ENCODE data around the gene DOCK7. TPM values are rescaled to one million over a fixed set of nuclear protein-coding genes. Genes with fewer than 3 reads are reported as not detected.

DOCK7 gene
- total RNA-seq, 1 experiment from 2014 or later, result 70.1 TPM

- Histone ChIP-seq H3F3A (ENCODE audit: low read length, unreplicated experiment) (no peaks in the 10 kb centered on the region), H3K27me3 (ENCODE audit: low read length) (no peaks in the 10 kb centered on the region), H3K9me3 (ENCODE audit: low read length) (no peaks in the 10 kb centered on the region), H4K20me1 (ENCODE audit: low read length) (peaks cover 17% of the 10 kb centered on the region), H3K36me3 (ENCODE audit: low read depth, low read length) (no peaks in the 10 kb centered on the region), H3K9me2 (replicated peaks; ENCODE audit: low read length) (no peaks in the 10 kb centered on the region), H3K27ac (ENCODE audit: low read length) (no peak overlapping the region), H3K79me2 (ENCODE audit: low read length) (peaks cover 34% of the 10 kb centered on the region), H3K4me2 (ENCODE audit: low read length) (no peak overlapping the region), H2AFZ (ENCODE audit: low read length) (no peak overlapping the region), H3K4me3 (ENCODE audit: low read length) (no peak overlapping the region), H3K4me1 (ENCODE audit: insufficient read depth, low read length) (peaks cover 10% of the 10 kb centered on the region), H3K9ac (ENCODE audit: low read length) (no peak overlapping the region)
- ChIA-PET POLR2A (ENCODE audit: unreplicated experiment) (no interaction called here), CTCF (no interaction called here)
- ATAC-seq (no peak), DNase-seq (no peak)
- BruUV-seq (replicated peaks), result no TSS peak
- intact Hi-C loops (cut with micrococcal nuclease), result loop anchor here (1.0 to 5.0 kb wide), 3 partner anchors 63 to 313 kb away; no protein-coding TSS in a partner anchor
- TF ChIP-seq EZH2 (IDR thresholded peaks at IDR 0.05; ENCODE audit: low read length, unreplicated experiment), result no peak
- no peak for TF ChIP-seq EZH2phosphoT487 (IDR thresholded peaks at IDR 0.05; ENCODE audit: borderline replicate concordance, low read length)
- TF ChIP-seq CTCF (conservative IDR thresholded peaks at IDR 0.05; ENCODE audit: low read depth, low read length), result 0 out of 2 replicates have a peak, but pooled peaks have one; percentile 4
Observed at GRCh38 chr1:62434618-62435001, 253.6 kb downstream of the DOCK7 start.

GRCh38 chr1:62433861-62434617 is 254.1 kb downstream of the DOCK7 start:
- ATAC-seq (no peak), DNase-seq (peak; percentile 38)
- Histone ChIP-seq H3K27ac (ENCODE audit: low read length) (no peak overlapping the region), H3K4me2 (ENCODE audit: low read length) (no peak overlapping the region), H3K9ac (ENCODE audit: low read length) (no peak overlapping the region), H3K9me3 (ENCODE audit: low read length) (no peaks in the 10 kb centered on the region), H3F3A (ENCODE audit: low read length, unreplicated experiment) (no peaks in the 10 kb centered on the region), H4K20me1 (ENCODE audit: low read length) (peaks cover 13% of the 10 kb centered on the region), H3K4me3 (ENCODE audit: low read length) (no peak overlapping the region), H3K9me2 (replicated peaks; ENCODE audit: low read length) (no peaks in the 10 kb centered on the region), H3K27me3 (ENCODE audit: low read length) (no peaks in the 10 kb centered on the region), H3K4me1 (ENCODE audit: insufficient read depth, low read length) (peaks cover 6% of the 10 kb centered on the region), H2AFZ (ENCODE audit: low read length) (no peak overlapping the region), H3K79me2 (ENCODE audit: low read length) (peaks cover 28% of the 10 kb centered on the region), H3K36me3 (ENCODE audit: low read depth, low read length) (no peaks in the 10 kb centered on the region)
- TF ChIP-seq EZH2phosphoT487 (IDR thresholded peaks at IDR 0.05; ENCODE audit: borderline replicate concordance, low read length) (no peak), CTCF (conservative IDR thresholded peaks at IDR 0.05; ENCODE audit: low read depth, low read length) (peak; percentile 41; the same call in 1 of the 2 replicates), EZH2 (IDR thresholded peaks at IDR 0.05; ENCODE audit: low read length, unreplicated experiment) (no peak)
- ChIA-PET POLR2A (ENCODE audit: unreplicated experiment) (no interaction called here), CTCF (no interaction called here)
- no TSS peak for BruUV-seq (replicated peaks)
- intact Hi-C loops (cut with micrococcal nuclease), result loop anchor here (1.0 kb wide), 1 partner anchor 259 kb away; no protein-coding TSS in a partner anchor

GRCh38 chr1:62429581-62429980 is 258.6 kb downstream of the DOCK7 start:
- Histone ChIP-seq H3K9me2 (replicated peaks; ENCODE audit: low read length) (no peaks in the 10 kb centered on the region), H3K4me2 (ENCODE audit: low read length) (no peak overlapping the region), H3K27me3 (ENCODE audit: low read length) (no peaks in the 10 kb centered on the region), H3K9ac (ENCODE audit: low read length) (no peak overlapping the region), H3K4me3 (ENCODE audit: low read length) (no peak overlapping the region), H3K27ac (ENCODE audit: low read length) (no peak overlapping the region), H2AFZ (ENCODE audit: low read length) (no peak overlapping the region), H3K79me2 (ENCODE audit: low read length) (no peaks in the 10 kb centered on the region), H4K20me1 (ENCODE audit: low read length) (no peaks in the 10 kb centered on the region), H3K4me1 (ENCODE audit: insufficient read depth, low read length) (0 out of 2 replicates have a peak, but pooled peaks cover 1% of the 10 kb centered on the region), H3F3A (ENCODE audit: low read length, unreplicated experiment) (no peaks in the 10 kb centered on the region), H3K9me3 (ENCODE audit: low read length) (no peaks in the 10 kb centered on the region), H3K36me3 (ENCODE audit: low read depth, low read length) (no peaks in the 10 kb centered on the region)
- CTCF ChIA-PET, result no interaction called here
- intact Hi-C loops (cut with micrococcal nuclease), result no loop called here
- BruUV-seq (replicated peaks), result no TSS peak
- ATAC-seq, result no peak
- POLR2A ChIA-PET (ENCODE audit: unreplicated experiment), result no interaction called here
- DNase-seq, result no peak
- TF ChIP-seq EZH2 (IDR thresholded peaks at IDR 0.05; ENCODE audit: low read length, unreplicated experiment), result no peak
- TF ChIP-seq CTCF (conservative IDR thresholded peaks at IDR 0.05; ENCODE audit: low read depth, low read length), result no peak
- TF ChIP-seq EZH2phosphoT487 (IDR thresholded peaks at IDR 0.05; ENCODE audit: borderline replicate concordance, low read length), result no peak
